ENCODE data around the gene JCHAIN.

GRCh38 chr4:70713453-70714078 lies 47.3 kb upstream of the JCHAIN start:
- TF ChIP-seq, protein P1, sequence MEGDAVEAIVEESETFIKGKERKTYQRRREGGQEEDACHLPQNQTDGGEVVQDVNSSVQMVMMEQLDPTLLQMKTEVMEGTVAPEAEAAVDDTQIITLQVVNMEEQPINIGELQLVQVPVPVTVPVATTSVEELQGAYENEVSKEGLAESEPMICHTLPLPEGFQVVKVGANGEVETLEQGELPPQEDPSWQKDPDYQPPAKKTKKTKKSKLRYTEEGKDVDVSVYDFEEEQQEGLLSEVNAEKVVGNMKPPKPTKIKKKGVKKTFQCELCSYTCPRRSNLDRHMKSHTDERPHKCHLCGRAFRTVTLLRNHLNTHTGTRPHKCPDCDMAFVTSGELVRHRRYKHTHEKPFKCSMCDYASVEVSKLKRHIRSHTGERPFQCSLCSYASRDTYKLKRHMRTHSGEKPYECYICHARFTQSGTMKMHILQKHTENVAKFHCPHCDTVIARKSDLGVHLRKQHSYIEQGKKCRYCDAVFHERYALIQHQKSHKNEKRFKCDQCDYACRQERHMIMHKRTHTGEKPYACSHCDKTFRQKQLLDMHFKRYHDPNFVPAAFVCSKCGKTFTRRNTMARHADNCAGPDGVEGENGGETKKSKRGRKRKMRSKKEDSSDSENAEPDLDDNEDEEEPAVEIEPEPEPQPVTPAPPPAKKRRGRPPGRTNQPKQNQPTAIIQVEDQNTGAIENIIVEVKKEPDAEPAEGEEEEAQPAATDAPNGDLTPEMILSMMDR (IDR thresholded peaks at IDR 0.05; ENCODE audit: insufficient read depth, low read length, poor library complexity, severe bottlenecking): no peak
- TF ChIP-seq EZH2phosphoT487 (conservative IDR thresholded peaks at IDR 0.05; ENCODE audit: low read length): no peak

Measured in SU-DHL-6 (cell line).